Prostate gland (tissue), 2 donors: ENCODE data around the gene FOXL2.

Experiments used
- CTCF ChIP-seq, 4 experiments: fragments of 200-600 bp in 2 of 4; fragments of 450-650 bp in 2 of 4; sonication (generic) in 2 of 4; IDR thresholded peaks; 1 replicate in 3 of 4; 2 replicates in 1 of 4; pipeline ENCODE4 v1.5.1; 2016 to 2019; ENCODE audit warnings: antibody characterized with exemption in 4 of 4, mild to moderate bottlenecking in 2 of 4, moderate library complexity in 2 of 4
- POLR2A ChIP-seq: fragments of 450-650 bp; IDR thresholded peaks from one replicate; pipeline ENCODE4 v1.6.1; 2016; ENCODE audit warnings: antibody characterized with exemption, mild to moderate bottlenecking

GRCh38 chr3:138942271-138942670 lies 4.7 kb downstream of the FOXL2 start:
- TF ChIP-seq CTCF (IDR thresholded peaks at IDR 0.05) (no peak), POLR2A (no peak)
